ENCODE data around the gene ALPG. TPM values are rescaled to one million over a fixed set of nuclear protein-coding genes. Genes with fewer than 3 reads are reported as not detected.
"Not testable (repeated sequence)": the region's sequence is repeated elsewhere in the genome, so short reads cannot be mapped to it uniquely, and the experiment has no call there.

Gene ALPG
- total and polyA plus RNA-seq, 2 donors (not counting 1 experiment from before 2014, with no cell fraction given), result not detected

GRCh38 chr2:232363784-232364615 is 42.6 kb upstream of the ALPG start:
- H3K9me3 ChIP-seq (ENCODE audit: control extremely low read depth in 1 of 3, control insufficient read depth in 2 of 3, insufficient read depth in 1 of 3, low read length in 2 of 3), result peaks cover 0 to 14% (median 0%) of the 10 kb centered on the region in 3 donors
- peak overlapping the region; percentile 80 for H3K4me2 ChIP-seq (replicated peaks; ENCODE audit: low read depth, low read length, poor library complexity, severe bottlenecking)
- ChIA-PET CTCF (no interaction called here), POLR2A (no interaction called here)
- Mint-ChIP-seq H3K9me3 (ENCODE audit: insufficient read depth) (no peaks in the 10 kb centered on the region), H3K4me3 (peak overlapping the region; percentile 82), H3K27me3 (peaks cover 3% of the 10 kb centered on the region), H3K4me1 (peaks cover 13% of the 10 kb centered on the region), H3K27ac (no peak overlapping the region)
- TF ChIP-seq EZH2 (IDR thresholded peaks at IDR 0.05; ENCODE audit: borderline replicate concordance, insufficient read depth, low read depth, low read length, poor library complexity, severe bottlenecking), result no peak
- TF ChIP-seq, protein P1, sequence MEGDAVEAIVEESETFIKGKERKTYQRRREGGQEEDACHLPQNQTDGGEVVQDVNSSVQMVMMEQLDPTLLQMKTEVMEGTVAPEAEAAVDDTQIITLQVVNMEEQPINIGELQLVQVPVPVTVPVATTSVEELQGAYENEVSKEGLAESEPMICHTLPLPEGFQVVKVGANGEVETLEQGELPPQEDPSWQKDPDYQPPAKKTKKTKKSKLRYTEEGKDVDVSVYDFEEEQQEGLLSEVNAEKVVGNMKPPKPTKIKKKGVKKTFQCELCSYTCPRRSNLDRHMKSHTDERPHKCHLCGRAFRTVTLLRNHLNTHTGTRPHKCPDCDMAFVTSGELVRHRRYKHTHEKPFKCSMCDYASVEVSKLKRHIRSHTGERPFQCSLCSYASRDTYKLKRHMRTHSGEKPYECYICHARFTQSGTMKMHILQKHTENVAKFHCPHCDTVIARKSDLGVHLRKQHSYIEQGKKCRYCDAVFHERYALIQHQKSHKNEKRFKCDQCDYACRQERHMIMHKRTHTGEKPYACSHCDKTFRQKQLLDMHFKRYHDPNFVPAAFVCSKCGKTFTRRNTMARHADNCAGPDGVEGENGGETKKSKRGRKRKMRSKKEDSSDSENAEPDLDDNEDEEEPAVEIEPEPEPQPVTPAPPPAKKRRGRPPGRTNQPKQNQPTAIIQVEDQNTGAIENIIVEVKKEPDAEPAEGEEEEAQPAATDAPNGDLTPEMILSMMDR (IDR thresholded peaks at IDR 0.05), result no peak
- no peak for ATAC-seq (ENCODE audit: low read depth)
- no peak for DNase-seq
- intact Hi-C loops (cut with micrococcal nuclease), result no loop called here
- H3K27ac ChIP-seq (ENCODE audit: low read length in 2 of 2), result no peak overlapping the region
- H2AFZ ChIP-seq (ENCODE audit: insufficient read depth, low read depth, low read length, poor library complexity, severe bottlenecking), result peak overlapping the region; percentile 75
- H3K79me2 ChIP-seq (ENCODE audit: control insufficient read depth, insufficient read depth, low read length), result no peaks in the 10 kb centered on the region
- H3K4me1 ChIP-seq (ENCODE audit: control insufficient read depth in 2 of 2, insufficient read depth in 2 of 2, low read length in 2 of 2), result peaks cover 10% of the 10 kb centered on the region in 2 donors
- 10% methylated on average over 13 of the region's 14 CpGs for WGBS (ENCODE audit: insufficient coverage)
- H3K9ac ChIP-seq (ENCODE audit: low read length), result peak overlapping the region; percentile 54
- H3K36me3 ChIP-seq (replicated peaks in 1 of 2; ENCODE audit: control extremely low read depth in 1 of 2, control insufficient read depth in 1 of 2, extremely low read depth in 1 of 2, insufficient read depth in 2 of 2, low read length in 1 of 2), result no peaks in the 10 kb centered on the region
- H4K20me1 ChIP-seq (ENCODE audit: control insufficient read depth, insufficient read depth, low read length, poor library complexity, severe bottlenecking), result no peaks in the 10 kb centered on the region
- peak overlapping the region in 3 of 5 experiments; percentile 36 to 52 (median 40) for H3K4me3 ChIP-seq (ENCODE audit: control extremely low read depth in 1 of 5, extremely low read depth in 1 of 5, insufficient read depth in 1 of 5, low read depth in 2 of 5, low read length in 4 of 5)
- peaks cover 0 to 2% (median 0%) of the 10 kb centered on the region in 4 experiments for H3K27me3 ChIP-seq (replicated peaks in 1 of 4; ENCODE audit: control extremely low read depth in 1 of 4, control insufficient read depth in 3 of 4, insufficient read depth in 4 of 4, low read length in 3 of 4)

GRCh38 chr2:232364806-232365594 is 41.6 kb upstream of the ALPG start:
- CTCF ChIA-PET; H3K27ac Mint-ChIP-seq; POLR2A ChIA-PET; ATAC-seq (ENCODE audit: low read depth); H3K36me3 ChIP-seq (replicated peaks in 1 of 2; ENCODE audit: control extremely low read depth in 1 of 2, control insufficient read depth in 1 of 2, extremely low read depth in 1 of 2, insufficient read depth in 2 of 2, low read length in 1 of 2); H2AFZ ChIP-seq (ENCODE audit: insufficient read depth, low read depth, low read length, poor library complexity, severe bottlenecking); DNase-seq; intact Hi-C loops (cut with micrococcal nuclease); H3K79me2 ChIP-seq (ENCODE audit: control insufficient read depth, insufficient read depth, low read length); H3K4me2 ChIP-seq (replicated peaks; ENCODE audit: low read depth, low read length, poor library complexity, severe bottlenecking); H3K9ac ChIP-seq (ENCODE audit: low read length); H3K27ac ChIP-seq (ENCODE audit: low read length in 2 of 2); H4K20me1 ChIP-seq (ENCODE audit: control insufficient read depth, insufficient read depth, low read length, poor library complexity, severe bottlenecking); H3K27me3 ChIP-seq (replicated peaks in 1 of 4; ENCODE audit: control extremely low read depth in 1 of 4, control insufficient read depth in 3 of 4, insufficient read depth in 4 of 4, low read length in 3 of 4); H3K4me3 ChIP-seq (ENCODE audit: control extremely low read depth in 1 of 5, extremely low read depth in 1 of 5, insufficient read depth in 1 of 5, low read depth in 2 of 5, low read length in 4 of 5); H3K9me3 Mint-ChIP-seq (ENCODE audit: insufficient read depth); H3K27me3 Mint-ChIP-seq: not testable (repeated sequence)
- 75% methylated on average over 9 of the region's 18 CpGs for WGBS (ENCODE audit: insufficient coverage)
- Histone ChIP-seq H3K9me3 (ENCODE audit: control extremely low read depth in 1 of 3, control insufficient read depth in 2 of 3, insufficient read depth in 1 of 3, low read length in 2 of 3) (peaks cover 0 to 14% (median 0%) of the 10 kb centered on the region in 3 donors), H3K4me1 (ENCODE audit: control insufficient read depth in 2 of 2, insufficient read depth in 2 of 2, low read length in 2 of 2) (peaks cover 10% of the 10 kb centered on the region in 2 donors)
- H3K4me1 Mint-ChIP-seq, result peaks cover 13% of the 10 kb centered on the region
- H3K4me3 Mint-ChIP-seq, result peak overlapping the region; percentile 26
